Epithelial cell of esophagus (primary cell): ENCODE results near the gene JCHAIN.

ENCODE experiments used
- DNase-seq: peaks from one replicate; pipeline ENCODE4 v3.0.0; 2010; ENCODE audit warnings: low read depth
- H3K4me3 ChIP-seq: 2 replicates; pipeline ENCODE4 v1.5.1; 2011; ENCODE audit warnings: mild to moderate bottlenecking, low read length, control low read depth
- TF ChIP-seq, protein P1 (sequence below): IDR thresholded peaks from 2 replicates; pipeline ENCODE4 v1.5.1; 2011; ENCODE audit warnings: low read depth, mild to moderate bottlenecking, low read length, control low read depth, inconsistent platforms; ENCODE audit not compliant: insufficient read depth; ENCODE audit errors: missing control alignments

The JCHAIN gene

DNA sequence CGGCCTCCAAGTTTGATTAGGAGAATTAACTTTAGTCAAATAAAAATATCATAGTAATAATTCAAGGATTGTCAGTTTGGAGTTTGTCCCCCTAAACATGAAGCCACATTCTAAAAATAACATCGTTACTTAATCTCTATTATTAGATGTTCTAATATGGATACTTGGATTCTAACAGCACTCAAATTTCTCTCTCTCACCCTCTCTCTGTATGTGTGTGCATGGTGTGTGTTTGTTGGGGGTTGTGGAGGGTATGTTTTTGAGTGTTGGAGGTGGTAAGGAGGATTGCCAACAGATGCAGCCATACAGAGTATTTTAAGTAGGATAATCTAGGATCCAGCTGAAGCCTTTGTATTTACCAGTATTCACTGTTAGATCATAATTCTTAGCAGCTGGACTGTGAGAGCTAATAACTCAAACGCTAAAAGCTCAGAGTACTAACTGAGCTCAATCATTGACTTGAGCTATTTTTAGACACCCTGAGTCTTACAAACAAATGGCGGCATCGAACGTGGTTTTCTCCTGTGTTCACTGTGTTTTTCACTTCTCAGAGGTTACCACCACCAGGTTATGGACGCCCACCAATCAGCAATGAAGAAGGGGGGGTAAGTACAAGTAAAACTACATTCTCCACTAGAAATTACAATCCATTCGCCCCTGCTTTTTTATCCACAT, 28.9 kb downstream of the JCHAIN start:
- no peak overlapping the region for H3K4me3 ChIP-seq
- TF ChIP-seq, protein P1, sequence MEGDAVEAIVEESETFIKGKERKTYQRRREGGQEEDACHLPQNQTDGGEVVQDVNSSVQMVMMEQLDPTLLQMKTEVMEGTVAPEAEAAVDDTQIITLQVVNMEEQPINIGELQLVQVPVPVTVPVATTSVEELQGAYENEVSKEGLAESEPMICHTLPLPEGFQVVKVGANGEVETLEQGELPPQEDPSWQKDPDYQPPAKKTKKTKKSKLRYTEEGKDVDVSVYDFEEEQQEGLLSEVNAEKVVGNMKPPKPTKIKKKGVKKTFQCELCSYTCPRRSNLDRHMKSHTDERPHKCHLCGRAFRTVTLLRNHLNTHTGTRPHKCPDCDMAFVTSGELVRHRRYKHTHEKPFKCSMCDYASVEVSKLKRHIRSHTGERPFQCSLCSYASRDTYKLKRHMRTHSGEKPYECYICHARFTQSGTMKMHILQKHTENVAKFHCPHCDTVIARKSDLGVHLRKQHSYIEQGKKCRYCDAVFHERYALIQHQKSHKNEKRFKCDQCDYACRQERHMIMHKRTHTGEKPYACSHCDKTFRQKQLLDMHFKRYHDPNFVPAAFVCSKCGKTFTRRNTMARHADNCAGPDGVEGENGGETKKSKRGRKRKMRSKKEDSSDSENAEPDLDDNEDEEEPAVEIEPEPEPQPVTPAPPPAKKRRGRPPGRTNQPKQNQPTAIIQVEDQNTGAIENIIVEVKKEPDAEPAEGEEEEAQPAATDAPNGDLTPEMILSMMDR, result no peak
- no peak for DNase-seq

DNA sequence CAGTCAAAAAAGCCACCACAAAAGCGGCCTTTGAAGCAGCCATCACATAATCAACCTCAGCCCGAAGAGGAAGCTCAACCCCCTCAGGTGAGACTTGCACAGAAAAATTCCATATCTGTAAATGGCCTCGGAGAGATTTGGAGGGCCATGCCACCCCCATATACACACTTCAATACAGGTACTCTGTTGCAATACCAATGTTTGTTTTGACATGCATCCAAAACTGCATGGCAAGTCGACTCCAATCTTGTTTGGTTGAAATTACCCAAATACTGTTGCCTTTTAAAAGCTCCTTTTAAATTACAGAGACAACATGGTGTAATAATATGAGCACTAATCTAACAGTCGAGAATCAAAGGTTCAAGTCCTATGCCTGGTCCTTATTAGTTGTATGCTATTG, 31.8 kb downstream of the JCHAIN start:
- TF ChIP-seq, protein P1, result no peak
- DNase-seq, result peak; percentile 20
- H3K4me3 ChIP-seq, result no peak overlapping the region

DNA sequence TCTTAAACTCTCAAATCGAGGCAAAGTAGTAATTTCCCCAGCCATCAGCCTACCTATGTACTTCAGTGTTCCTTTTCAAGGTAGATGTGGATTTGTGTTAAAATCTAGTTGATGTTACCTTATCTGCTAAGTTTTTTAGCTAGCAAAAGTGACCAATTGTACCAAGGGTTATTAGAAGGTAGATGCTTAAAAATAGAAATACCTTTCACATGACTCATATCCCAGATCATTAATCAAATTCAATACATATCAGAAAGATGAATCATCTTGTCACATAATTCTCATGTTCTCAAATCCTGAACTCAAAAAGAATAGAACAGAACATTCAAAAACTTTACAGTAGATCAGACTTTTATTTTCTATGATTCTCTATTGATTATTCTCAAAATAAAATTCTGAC, 34.3 kb downstream of the JCHAIN start:
- no peak overlapping the region for H3K4me3 ChIP-seq
- DNase-seq, result peak; percentile 44
- TF ChIP-seq, protein P1, result no peak

DNA sequence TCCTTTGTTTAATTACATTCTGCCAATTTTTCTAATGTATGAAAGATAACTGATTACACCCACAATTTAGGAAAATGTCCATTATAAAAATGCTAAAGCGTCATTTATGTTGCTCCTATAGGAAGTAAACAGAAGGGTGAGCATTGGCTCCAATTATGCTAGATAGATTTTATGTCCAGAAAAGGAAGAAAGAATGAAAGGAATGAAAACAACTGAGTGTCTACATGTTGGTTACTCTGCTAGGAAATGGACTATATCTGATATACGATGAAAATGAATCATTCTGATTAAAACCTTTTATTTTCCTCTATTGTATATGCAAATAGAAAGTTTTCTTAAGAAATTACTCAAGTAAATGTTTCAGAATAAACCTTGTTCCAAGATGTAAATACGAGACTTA, 36.1 kb downstream of the JCHAIN start:
- no peak overlapping the region for H3K4me3 ChIP-seq
- DNase-seq, result no peak
- TF ChIP-seq, protein P1, result no peak

DNA sequence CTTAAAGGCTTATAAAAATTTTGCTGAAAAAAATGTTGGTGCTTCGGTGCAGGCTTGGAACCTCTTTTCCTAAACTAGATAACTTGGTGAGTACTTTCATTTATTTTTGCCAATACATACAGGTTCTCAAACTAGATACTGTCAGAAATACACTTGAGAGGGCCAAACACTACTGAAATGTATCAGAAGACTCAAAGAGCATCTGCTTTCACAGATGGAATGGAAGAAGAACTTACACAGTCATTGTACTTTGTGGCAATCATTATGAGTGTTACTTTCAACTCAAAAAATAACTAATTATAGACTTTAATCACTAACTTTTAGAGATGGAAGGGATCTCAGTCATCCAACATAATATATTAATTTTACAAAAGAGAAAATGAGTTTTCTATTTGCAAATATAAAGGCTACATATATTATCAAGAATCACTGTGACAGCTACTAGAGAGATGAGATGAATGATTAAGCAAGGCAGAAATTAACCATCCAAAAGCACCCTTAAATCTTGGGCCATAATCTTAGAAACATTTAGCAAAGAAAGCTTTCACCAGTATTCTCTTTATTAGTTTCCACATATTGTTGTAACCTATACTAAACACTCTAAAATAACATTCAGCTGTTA, 36.7 kb downstream of the JCHAIN start:
- no peak for DNase-seq
- TF ChIP-seq, protein P1, result no peak
- H3K4me3 ChIP-seq, result no peak overlapping the region

DNA sequence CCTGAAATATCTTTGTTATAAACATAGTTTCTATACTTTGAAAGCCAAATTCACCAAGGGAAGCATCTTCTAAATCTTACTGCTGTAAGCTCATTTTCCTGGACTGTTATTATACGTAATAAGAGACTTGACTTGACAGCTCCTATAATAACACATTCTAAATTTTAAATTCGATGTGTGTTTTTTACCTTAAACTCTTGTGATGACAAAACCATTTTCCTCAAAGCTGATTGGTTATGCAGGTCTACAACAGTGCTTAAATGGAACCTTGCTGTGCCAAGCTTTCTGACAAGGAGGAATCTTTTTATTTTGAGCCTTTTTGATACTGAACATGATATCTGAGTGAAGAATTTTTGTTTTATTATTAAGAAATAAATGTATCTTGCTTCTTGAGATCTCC, 37.9 kb downstream of the JCHAIN start, which contains the start of gene ENAM:
Gene ENAM (plus strand): TSS at position 301 of the 400 bp plus-strand sequence. CDS start 757 bp downstream, outside the sequence.
- no peak within 1 kb of the TSS for H3K4me3 ChIP-seq
- DNase-seq, result no peak
- TF ChIP-seq, protein P1, result no peak
